OCI-LY3 (cell line): ENCODE measurements around the gene ANXA4.

Experiments used
- CTCF ChIP-seq: fragments of 200-600, 300-600 bp; sonication (generic); IDR thresholded peaks from 2 replicates; pipeline ENCODE4 v1.5.1; 2014; ENCODE audit warnings: antibody characterized with exemption, low read length, low read depth
- EZH2phosphoT487 ChIP-seq: fragments of 200-600 bp; shearing (Covaris generic); IDR thresholded peaks from 2 replicates; pipeline ENCODE4 v1.6.1; 2018; ENCODE audit warnings: antibody characterized with exemption, mixed run types, low read depth

DNA sequence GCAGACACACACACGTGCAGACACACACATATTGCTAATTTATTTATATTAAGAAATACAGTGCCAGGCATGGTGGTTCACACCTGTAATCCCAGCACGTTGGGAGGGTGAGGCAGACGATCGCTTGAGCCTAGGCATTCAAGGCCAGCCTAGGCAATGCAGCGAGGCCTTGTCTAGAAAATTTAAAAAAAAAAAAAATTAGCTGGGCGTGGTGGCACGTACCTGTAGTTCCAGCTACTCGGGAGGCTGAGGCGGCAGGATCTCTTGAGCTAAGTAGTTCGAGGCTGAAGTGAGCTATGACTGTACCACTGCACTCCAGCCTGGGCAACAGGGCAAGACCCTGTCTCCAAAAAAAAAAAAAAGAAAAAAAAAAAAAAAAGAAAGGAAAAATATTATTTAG lies 28.8 kb downstream of the ANXA4 start:
- TF ChIP-seq CTCF (no peak), EZH2phosphoT487 (no peak)
